OCI-LY1 (cell line): ENCODE results near the gene EIF2S2.

Experiments
- CTCF ChIP-seq: fragments of 200-600 bp; sonication (generic), shearing (Covaris generic); IDR thresholded peaks from 2 replicates; pipeline ENCODE4 v1.5.1; 2017; ENCODE audit warnings: mild to moderate bottlenecking, antibody characterized with exemption, low read length, moderate library complexity, mixed read lengths
- EZH2 ChIP-seq: fragments of 200-600 bp; sonication (generic), shearing (Covaris generic); IDR thresholded peaks from 2 replicates; pipeline ENCODE4 v1.8.0; 2017; ENCODE audit warnings: borderline replicate concordance, mixed run types, mild to moderate bottlenecking, antibody characterized with exemption, low read length, moderate library complexity, mixed read lengths

- TF ChIP-seq CTCF (no peak), EZH2 (no peak)
Observed at GRCh38 chr20:34102342-34102741, 9.7 kb downstream of the EIF2S2 start.
